ENCODE measurements around the gene PSMA3. TPM values are rescaled to one million over a fixed set of nuclear protein-coding genes. Genes with fewer than 3 reads are reported as not detected.

PSMA3 gene
- total and polyA plus RNA-seq, 10 of the 15 experiments (the other 5 are each of a cell fraction or from before 2014, with no cell fraction given), result 142 to 936 (median 400) TPM

- no peak for TF ChIP-seq CHD2 (IDR thresholded peaks at IDR 0.05; ENCODE audit: borderline replicate concordance, low read depth, low read length)
- no peak for TF ChIP-seq KAT2A (conservative IDR thresholded peaks at IDR 0.05; ENCODE audit: control insufficient read depth, low read depth, low read length)
- TF ChIP-seq NBN (IDR thresholded peaks at IDR 0.05), result no peak
- no peak for TF ChIP-seq PAX5 (IDR thresholded peaks at IDR 0.05; ENCODE audit: borderline replicate concordance, low read depth, low read length)
- no peak for TF ChIP-seq EP300 (IDR thresholded peaks at IDR 0.05; ENCODE audit: borderline replicate concordance in 1 of 2, control insufficient read depth in 1 of 2, low read depth in 2 of 2, low read length in 2 of 2)
- no peak for TF ChIP-seq SUPT20H (IDR thresholded peaks at IDR 0.05; ENCODE audit: borderline replicate concordance, control insufficient read depth, low read depth, low read length)
- no peak for TF ChIP-seq SREBF1 (IDR thresholded peaks at IDR 0.05; ENCODE audit: low read length)
- TF ChIP-seq, protein P1, sequence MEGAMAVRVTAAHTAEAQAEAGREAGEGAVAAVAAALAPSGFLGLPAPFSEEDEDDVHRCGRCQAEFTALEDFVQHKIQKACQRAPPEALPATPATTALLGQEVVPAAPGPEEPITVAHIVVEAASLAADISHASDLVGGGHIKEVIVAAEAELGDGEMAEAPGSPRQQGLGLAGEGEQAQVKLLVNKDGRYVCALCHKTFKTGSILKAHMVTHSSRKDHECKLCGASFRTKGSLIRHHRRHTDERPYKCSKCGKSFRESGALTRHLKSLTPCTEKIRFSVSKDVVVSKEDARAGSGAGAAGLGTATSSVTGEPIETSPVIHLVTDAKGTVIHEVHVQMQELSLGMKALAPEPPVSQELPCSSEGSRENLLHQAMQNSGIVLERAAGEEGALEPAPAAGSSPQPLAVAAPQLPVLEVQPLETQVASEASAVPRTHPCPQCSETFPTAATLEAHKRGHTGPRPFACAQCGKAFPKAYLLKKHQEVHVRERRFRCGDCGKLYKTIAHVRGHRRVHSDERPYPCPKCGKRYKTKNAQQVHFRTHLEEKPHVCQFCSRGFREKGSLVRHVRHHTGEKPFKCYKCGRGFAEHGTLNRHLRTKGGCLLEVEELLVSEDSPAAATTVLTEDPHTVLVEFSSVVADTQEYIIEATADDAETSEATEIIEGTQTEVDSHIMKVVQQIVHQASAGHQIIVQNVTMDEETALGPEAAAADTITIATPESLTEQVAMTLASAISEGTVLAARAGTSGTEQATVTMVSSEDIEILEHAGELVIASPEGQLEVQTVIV (IDR thresholded peaks at IDR 0.05; ENCODE audit: borderline replicate concordance, partially characterized antibody), result no peak
- no peak for TF ChIP-seq TCF3 (IDR thresholded peaks at IDR 0.05; ENCODE audit: borderline replicate concordance, insufficient read depth, low read depth, low read length)
- RAD21 ChIA-PET (ENCODE audit: unreplicated experiment), result no interaction called here
- H3K9ac ChIP-seq (ENCODE audit: control insufficient read depth, insufficient read depth, low read length), result no peak overlapping the region
- in situ Hi-C loops (cut with MboI), result no loop called here
- SMC1A ChIA-PET (ENCODE audit: uncharacterized antibody, unreplicated experiment), result interaction anchor here (0.8 kb wide), 1 partner anchor 14 kb away, joined by 3 read pairs; no protein-coding TSS in a partner anchor
- no peaks in the 10 kb centered on the region for H3K79me2 ChIP-seq (ENCODE audit: control insufficient read depth, insufficient read depth, low read length)
- no peak overlapping the region for H3K27ac ChIP-seq (ENCODE audit: control insufficient read depth, insufficient read depth)
- BruUV-seq (replicated peaks), result no TSS peak
- no peak overlapping the region for H2AFZ ChIP-seq (ENCODE audit: control insufficient read depth, low read depth, low read length)
- FAIRE-seq (no peak), DNase-seq (ENCODE audit: low read depth, low spot score) (no peak), ATAC-seq (no peak)
- no peaks in the 10 kb centered on the region for H3K4me1 ChIP-seq (ENCODE audit: control insufficient read depth, insufficient read depth, low read length)
- no peaks in the 10 kb centered on the region for H3K27me3 ChIP-seq (replicated peaks in 1 of 2; ENCODE audit: control insufficient read depth in 2 of 2, insufficient read depth in 2 of 2, low read length in 1 of 2)
- no peaks in the 10 kb centered on the region; the same call in 1 of the 2 replicates for H4K20me1 ChIP-seq (ENCODE audit: control insufficient read depth, insufficient read depth)
- 63% methylated on average over 1 of the region's 1 CpG for WGBS (ENCODE audit: insufficient coverage, insufficient replicate concordance, low lambda C conversion rate, missing lambda C conversion rate)
- H3K4me2 ChIP-seq (ENCODE audit: control insufficient read depth, insufficient read depth), result no peak overlapping the region
- CTCF ChIA-PET, result interaction anchor here (0.5 kb wide), 1 partner anchor 26 kb away, joined by 3 read pairs; no protein-coding TSS in a partner anchor
- no peak overlapping the region for H3K4me3 ChIP-seq
- POLR2A ChIA-PET, result interaction anchor here (1.0 kb wide), 1 partner anchor 14 kb away, joined by 3 read pairs; no protein-coding TSS in a partner anchor
- peaks cover 0 to 10% of the 10 kb centered on the region in 2 experiments; a peak in 2 of 4 replicates for H3K36me3 ChIP-seq (ENCODE audit: control insufficient read depth in 2 of 2, insufficient read depth in 2 of 2, low read length in 1 of 2)
- intact Hi-C loops (cut with micrococcal nuclease; ENCODE audit: unreplicated experiment), result no loop called here
- no peaks in the 10 kb centered on the region for H3K9me3 ChIP-seq (replicated peaks; ENCODE audit: control insufficient read depth, insufficient read depth, low read length)
Measured at GRCh38 chr14:58313699-58314098, 69.1 kb downstream of the PSMA3 start.
